GM23338 (cell line): Measurements from ENCODE around the gene KDM6A.

ENCODE experiments used
- CREB1 ChIP-seq: fragments of 250-450 bp; sonication (Bioruptor Pico); IDR thresholded peaks from 2 replicates; pipeline ENCODE4 v1.5.0; 2020; ENCODE audit warnings: low read depth, mild to moderate bottlenecking, moderate library complexity
- EZH2 ChIP-seq: fragments of 200-600 bp; sonication (generic); IDR thresholded peaks from one replicate; pipeline ENCODE4 v1.8.0; 2017; ENCODE audit warnings: antibody characterized with exemption, mild to moderate bottlenecking, low read depth; ENCODE audit not compliant: unreplicated experiment
- EZH2phosphoT487 ChIP-seq: fragments of 200-600 bp; sonication (generic); IDR thresholded peaks from one replicate; pipeline ENCODE4 v1.8.1; 2018; ENCODE audit warnings: antibody characterized with exemption; ENCODE audit not compliant: unreplicated experiment
- JUNB ChIP-seq: IDR thresholded peaks from one replicate; pipeline ENCODE4 v1.6.1; 2016; ENCODE audit warnings: antibody characterized with exemption; ENCODE audit not compliant: unreplicated experiment
- POLR2AphosphoS5 ChIP-seq: IDR thresholded peaks from 2 replicates; pipeline ENCODE4 v1.6.1; 2016; ENCODE audit warnings: antibody characterized with exemption, low read depth
- ZNF114 ChIP-seq: fragments of 250-450 bp; sonication (Bioruptor Pico); IDR thresholded peaks from 2 replicates; pipeline ENCODE4 v1.5.0; 2020; ENCODE audit warnings: mild to moderate bottlenecking, moderate library complexity
- TF ChIP-seq, protein P1 (sequence below), 2 experiments: fragments of 200-600 bp in 1 of 2; sonication (generic) in 1 of 2; conservative IDR thresholded peaks; 2 replicates each; pipeline versions ENCODE4 v1.5.1 to v1.6.1; 2016 to 2017; ENCODE audit warnings: antibody characterized with exemption in 2 of 2, low read depth in 2 of 2, mild to moderate bottlenecking in 2 of 2, moderate library complexity in 1 of 2
- TF ChIP-seq, protein P2 (sequence below): IDR thresholded peaks from one replicate; pipeline ENCODE4 v1.6.1; 2018; ENCODE audit warnings: antibody characterized with exemption; ENCODE audit not compliant: unreplicated experiment
- TF ChIP-seq, protein P3 (sequence below): IDR thresholded peaks from 2 replicates; pipeline ENCODE4 v1.6.1; 2016; ENCODE audit warnings: antibody characterized with exemption

DNA sequence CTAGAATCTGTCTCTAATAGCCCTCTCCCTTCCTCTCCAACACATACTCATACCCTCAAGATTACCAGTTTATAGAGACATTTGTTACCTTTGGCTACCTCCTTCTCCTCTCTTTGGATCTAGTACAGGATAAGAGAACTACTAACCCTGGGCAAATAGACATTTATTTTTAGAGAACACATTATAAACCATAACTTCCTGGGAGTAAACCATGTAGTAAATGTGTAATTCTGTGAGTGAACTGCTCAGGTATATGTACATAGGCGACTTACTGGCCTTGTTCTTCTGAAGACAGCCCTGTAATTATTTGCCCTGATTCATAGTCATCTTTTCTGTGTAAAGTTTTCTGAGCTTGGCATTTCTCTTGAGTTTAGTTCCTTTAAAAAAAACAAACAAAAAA, 94.2 kb downstream of the KDM6A start:
- TF ChIP-seq, protein P1, sequence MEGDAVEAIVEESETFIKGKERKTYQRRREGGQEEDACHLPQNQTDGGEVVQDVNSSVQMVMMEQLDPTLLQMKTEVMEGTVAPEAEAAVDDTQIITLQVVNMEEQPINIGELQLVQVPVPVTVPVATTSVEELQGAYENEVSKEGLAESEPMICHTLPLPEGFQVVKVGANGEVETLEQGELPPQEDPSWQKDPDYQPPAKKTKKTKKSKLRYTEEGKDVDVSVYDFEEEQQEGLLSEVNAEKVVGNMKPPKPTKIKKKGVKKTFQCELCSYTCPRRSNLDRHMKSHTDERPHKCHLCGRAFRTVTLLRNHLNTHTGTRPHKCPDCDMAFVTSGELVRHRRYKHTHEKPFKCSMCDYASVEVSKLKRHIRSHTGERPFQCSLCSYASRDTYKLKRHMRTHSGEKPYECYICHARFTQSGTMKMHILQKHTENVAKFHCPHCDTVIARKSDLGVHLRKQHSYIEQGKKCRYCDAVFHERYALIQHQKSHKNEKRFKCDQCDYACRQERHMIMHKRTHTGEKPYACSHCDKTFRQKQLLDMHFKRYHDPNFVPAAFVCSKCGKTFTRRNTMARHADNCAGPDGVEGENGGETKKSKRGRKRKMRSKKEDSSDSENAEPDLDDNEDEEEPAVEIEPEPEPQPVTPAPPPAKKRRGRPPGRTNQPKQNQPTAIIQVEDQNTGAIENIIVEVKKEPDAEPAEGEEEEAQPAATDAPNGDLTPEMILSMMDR (conservative IDR thresholded peaks at IDR 0.05; ENCODE audit: low read depth in 2 of 2): no peak
- TF ChIP-seq, protein P2, sequence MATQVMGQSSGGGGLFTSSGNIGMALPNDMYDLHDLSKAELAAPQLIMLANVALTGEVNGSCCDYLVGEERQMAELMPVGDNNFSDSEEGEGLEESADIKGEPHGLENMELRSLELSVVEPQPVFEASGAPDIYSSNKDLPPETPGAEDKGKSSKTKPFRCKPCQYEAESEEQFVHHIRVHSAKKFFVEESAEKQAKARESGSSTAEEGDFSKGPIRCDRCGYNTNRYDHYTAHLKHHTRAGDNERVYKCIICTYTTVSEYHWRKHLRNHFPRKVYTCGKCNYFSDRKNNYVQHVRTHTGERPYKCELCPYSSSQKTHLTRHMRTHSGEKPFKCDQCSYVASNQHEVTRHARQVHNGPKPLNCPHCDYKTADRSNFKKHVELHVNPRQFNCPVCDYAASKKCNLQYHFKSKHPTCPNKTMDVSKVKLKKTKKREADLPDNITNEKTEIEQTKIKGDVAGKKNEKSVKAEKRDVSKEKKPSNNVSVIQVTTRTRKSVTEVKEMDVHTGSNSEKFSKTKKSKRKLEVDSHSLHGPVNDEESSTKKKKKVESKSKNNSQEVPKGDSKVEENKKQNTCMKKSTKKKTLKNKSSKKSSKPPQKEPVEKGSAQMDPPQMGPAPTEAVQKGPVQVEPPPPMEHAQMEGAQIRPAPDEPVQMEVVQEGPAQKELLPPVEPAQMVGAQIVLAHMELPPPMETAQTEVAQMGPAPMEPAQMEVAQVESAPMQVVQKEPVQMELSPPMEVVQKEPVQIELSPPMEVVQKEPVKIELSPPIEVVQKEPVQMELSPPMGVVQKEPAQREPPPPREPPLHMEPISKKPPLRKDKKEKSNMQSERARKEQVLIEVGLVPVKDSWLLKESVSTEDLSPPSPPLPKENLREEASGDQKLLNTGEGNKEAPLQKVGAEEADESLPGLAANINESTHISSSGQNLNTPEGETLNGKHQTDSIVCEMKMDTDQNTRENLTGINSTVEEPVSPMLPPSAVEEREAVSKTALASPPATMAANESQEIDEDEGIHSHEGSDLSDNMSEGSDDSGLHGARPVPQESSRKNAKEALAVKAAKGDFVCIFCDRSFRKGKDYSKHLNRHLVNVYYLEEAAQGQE: no peak
- TF ChIP-seq EZH2 (no peak), EZH2phosphoT487 (no peak), POLR2AphosphoS5 (no peak), CREB1 (CRISPR knock-in tag) (no peak), ZNF114 (CRISPR knock-in tag) (no peak), JUNB (no peak)
- TF ChIP-seq, protein P3, sequence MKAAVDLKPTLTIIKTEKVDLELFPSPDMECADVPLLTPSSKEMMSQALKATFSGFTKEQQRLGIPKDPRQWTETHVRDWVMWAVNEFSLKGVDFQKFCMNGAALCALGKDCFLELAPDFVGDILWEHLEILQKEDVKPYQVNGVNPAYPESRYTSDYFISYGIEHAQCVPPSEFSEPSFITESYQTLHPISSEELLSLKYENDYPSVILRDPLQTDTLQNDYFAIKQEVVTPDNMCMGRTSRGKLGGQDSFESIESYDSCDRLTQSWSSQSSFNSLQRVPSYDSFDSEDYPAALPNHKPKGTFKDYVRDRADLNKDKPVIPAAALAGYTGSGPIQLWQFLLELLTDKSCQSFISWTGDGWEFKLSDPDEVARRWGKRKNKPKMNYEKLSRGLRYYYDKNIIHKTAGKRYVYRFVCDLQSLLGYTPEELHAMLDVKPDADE: no peak
